ENCODE measurements around the gene ARL15.

DNA sequence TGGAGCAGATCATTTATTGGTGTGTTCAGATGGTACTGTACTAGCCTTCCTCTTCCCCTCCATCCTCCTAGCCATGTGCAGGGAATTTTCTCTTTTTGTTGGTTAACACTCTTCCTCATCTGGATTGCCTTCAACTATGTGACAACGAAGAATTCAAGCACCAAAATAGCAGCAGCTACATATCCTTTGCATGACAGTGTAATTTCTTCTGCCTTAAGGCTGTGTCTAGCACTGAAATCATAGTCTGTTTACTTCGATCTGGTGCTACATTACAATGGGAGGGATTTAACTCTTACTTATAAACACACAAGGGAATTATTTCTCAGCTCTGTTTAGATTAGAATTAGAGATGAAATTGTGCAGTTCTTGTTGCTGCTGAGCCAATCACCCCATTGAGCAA, 260.4 kb downstream of the ARL15 start:
- TF ChIP-seq POLR2A (IDR thresholded peaks at IDR 0.05): no peak
- TF ChIP-seq, protein P1, sequence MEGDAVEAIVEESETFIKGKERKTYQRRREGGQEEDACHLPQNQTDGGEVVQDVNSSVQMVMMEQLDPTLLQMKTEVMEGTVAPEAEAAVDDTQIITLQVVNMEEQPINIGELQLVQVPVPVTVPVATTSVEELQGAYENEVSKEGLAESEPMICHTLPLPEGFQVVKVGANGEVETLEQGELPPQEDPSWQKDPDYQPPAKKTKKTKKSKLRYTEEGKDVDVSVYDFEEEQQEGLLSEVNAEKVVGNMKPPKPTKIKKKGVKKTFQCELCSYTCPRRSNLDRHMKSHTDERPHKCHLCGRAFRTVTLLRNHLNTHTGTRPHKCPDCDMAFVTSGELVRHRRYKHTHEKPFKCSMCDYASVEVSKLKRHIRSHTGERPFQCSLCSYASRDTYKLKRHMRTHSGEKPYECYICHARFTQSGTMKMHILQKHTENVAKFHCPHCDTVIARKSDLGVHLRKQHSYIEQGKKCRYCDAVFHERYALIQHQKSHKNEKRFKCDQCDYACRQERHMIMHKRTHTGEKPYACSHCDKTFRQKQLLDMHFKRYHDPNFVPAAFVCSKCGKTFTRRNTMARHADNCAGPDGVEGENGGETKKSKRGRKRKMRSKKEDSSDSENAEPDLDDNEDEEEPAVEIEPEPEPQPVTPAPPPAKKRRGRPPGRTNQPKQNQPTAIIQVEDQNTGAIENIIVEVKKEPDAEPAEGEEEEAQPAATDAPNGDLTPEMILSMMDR (IDR thresholded peaks at IDR 0.05): no peak
